ENCODE measurements around the gene KRTAP4-12. TPM values are rescaled to one million over a fixed set of nuclear protein-coding genes. Genes with fewer than 3 reads are reported as not detected.
"Not testable (repeated sequence)": the region's sequence is repeated elsewhere in the genome, so short reads cannot be mapped to it uniquely, and the experiment has no call there.

KRTAP4-12 gene
- total RNA-seq, 2 experiments from 2014 or later, result not detected

DNA sequence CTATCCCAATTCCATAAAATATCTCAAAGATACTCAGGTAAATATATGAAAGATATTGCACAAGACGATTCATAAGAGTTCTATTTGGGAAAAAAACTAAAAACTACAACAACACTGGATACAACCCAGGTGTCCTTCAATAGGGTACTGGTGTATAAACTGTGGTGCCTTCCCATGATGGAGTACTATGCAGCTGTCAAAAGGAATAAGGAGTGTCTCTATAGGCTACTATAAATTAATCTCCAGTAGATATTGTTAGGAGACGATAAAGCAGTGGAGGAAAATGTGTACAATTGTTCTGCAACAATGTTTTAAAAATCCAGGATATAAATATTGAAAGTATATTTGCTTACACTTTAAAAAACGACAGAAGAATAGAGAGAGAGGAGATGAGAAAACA, 2.4 kb upstream of the KRTAP4-12 start:
- ATAC-seq (ENCODE audit: poor library complexity) (no peak), DNase-seq (no peak)
- H3K27me3 ChIP-seq (ENCODE audit: control insufficient read depth in 1 of 2, insufficient read depth in 2 of 2, low read length in 2 of 2), result no peaks in the 10 kb centered on the region
- no peaks in the 10 kb centered on the region for H3K9me3 Mint-ChIP-seq
- no peak overlapping the region for H3K27ac Mint-ChIP-seq
- ChIA-PET CTCF (no interaction called here), POLR2A (interaction anchor here (0.6 to 1.0 kb wide), 4 partner anchors 15 to 476 kb away, joined by 3 to 9 read pairs (median 3); no protein-coding TSS in a partner anchor)
- no peaks in the 10 kb centered on the region for H3K36me3 ChIP-seq (ENCODE audit: insufficient read depth, low read length)
- H3K4me1 Mint-ChIP-seq (ENCODE audit: low read depth), result peaks cover 75% of the 10 kb centered on the region
- no peak overlapping the region for H3K4me3 ChIP-seq (ENCODE audit: low read length)
- intact Hi-C loops (cut with DNase I, micrococcal nuclease), result no loop called here
- TF ChIP-seq, protein P1, sequence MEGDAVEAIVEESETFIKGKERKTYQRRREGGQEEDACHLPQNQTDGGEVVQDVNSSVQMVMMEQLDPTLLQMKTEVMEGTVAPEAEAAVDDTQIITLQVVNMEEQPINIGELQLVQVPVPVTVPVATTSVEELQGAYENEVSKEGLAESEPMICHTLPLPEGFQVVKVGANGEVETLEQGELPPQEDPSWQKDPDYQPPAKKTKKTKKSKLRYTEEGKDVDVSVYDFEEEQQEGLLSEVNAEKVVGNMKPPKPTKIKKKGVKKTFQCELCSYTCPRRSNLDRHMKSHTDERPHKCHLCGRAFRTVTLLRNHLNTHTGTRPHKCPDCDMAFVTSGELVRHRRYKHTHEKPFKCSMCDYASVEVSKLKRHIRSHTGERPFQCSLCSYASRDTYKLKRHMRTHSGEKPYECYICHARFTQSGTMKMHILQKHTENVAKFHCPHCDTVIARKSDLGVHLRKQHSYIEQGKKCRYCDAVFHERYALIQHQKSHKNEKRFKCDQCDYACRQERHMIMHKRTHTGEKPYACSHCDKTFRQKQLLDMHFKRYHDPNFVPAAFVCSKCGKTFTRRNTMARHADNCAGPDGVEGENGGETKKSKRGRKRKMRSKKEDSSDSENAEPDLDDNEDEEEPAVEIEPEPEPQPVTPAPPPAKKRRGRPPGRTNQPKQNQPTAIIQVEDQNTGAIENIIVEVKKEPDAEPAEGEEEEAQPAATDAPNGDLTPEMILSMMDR (IDR thresholded peaks at IDR 0.05), result no peak
- peak overlapping the region; percentile 36 for H3K4me3 Mint-ChIP-seq
- peaks cover 21% of the 10 kb centered on the region for H3K4me1 ChIP-seq (ENCODE audit: insufficient read depth, low read length)
- H3K36me3 Mint-ChIP-seq (ENCODE audit: low read depth), result no peaks in the 10 kb centered on the region
- H3K9me3 ChIP-seq (ENCODE audit: control insufficient read depth in 1 of 2, insufficient read depth in 1 of 2, low read length in 2 of 2), result no peaks in the 10 kb centered on the region
- no peaks in the 10 kb centered on the region for H3K27me3 Mint-ChIP-seq
- no peak overlapping the region for H3K27ac ChIP-seq (ENCODE audit: low read depth in 1 of 2, low read length in 2 of 2)

DNA sequence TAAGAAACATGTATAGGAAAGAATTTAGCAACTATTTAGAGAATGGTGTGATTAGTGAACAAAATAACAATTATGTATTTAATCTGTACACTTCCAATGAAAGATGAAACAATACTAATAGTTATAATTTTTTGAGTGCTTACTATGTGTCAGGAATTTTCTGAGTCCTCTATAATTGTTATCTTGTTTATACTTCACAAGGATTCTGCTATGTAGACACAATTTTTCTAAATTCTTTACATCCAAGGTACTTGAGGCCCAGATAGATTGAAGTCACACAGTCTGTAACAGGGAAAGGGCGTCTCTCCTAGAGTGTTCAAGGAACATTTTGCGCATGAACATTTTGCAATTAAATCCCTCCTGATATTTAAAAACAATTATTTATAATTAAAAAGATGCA, 1.1 kb upstream of the KRTAP4-12 start:
- H3K27me3 Mint-ChIP-seq, result no peaks in the 10 kb centered on the region
- peaks cover 79% of the 10 kb centered on the region for H3K4me1 Mint-ChIP-seq (ENCODE audit: low read depth)
- ChIA-PET POLR2A (interaction anchor here (1.0 to 1.2 kb wide), 2 partner anchors 26 to 182 kb away, joined by 3 read pairs; no protein-coding TSS in a partner anchor), CTCF (no interaction called here)
- intact Hi-C loops (cut with DNase I, micrococcal nuclease), result no loop called here
- H3K27me3 ChIP-seq (ENCODE audit: control insufficient read depth in 1 of 2, insufficient read depth in 2 of 2, low read length in 2 of 2), result no peaks in the 10 kb centered on the region
- peaks cover 25% of the 10 kb centered on the region for H3K4me1 ChIP-seq (ENCODE audit: insufficient read depth, low read length)
- ATAC-seq (ENCODE audit: poor library complexity) (no peak), DNase-seq (no peak)
- H3K4me3 ChIP-seq (ENCODE audit: low read length), result no peak overlapping the region
- TF ChIP-seq, protein P1 (IDR thresholded peaks at IDR 0.05), result no peak
- no peak overlapping the region for H3K27ac Mint-ChIP-seq
- H3K4me3 Mint-ChIP-seq, result no peak overlapping the region
- H3K36me3 ChIP-seq (ENCODE audit: insufficient read depth, low read length), result no peaks in the 10 kb centered on the region
- H3K9me3 Mint-ChIP-seq, result no peaks in the 10 kb centered on the region
- no peak overlapping the region for H3K27ac ChIP-seq (ENCODE audit: low read depth in 1 of 2, low read length in 2 of 2)
- H3K9me3 ChIP-seq (ENCODE audit: control insufficient read depth in 1 of 2, insufficient read depth in 1 of 2, low read length in 2 of 2), result no peaks in the 10 kb centered on the region
- H3K36me3 Mint-ChIP-seq (ENCODE audit: low read depth), result no peaks in the 10 kb centered on the region

DNA sequence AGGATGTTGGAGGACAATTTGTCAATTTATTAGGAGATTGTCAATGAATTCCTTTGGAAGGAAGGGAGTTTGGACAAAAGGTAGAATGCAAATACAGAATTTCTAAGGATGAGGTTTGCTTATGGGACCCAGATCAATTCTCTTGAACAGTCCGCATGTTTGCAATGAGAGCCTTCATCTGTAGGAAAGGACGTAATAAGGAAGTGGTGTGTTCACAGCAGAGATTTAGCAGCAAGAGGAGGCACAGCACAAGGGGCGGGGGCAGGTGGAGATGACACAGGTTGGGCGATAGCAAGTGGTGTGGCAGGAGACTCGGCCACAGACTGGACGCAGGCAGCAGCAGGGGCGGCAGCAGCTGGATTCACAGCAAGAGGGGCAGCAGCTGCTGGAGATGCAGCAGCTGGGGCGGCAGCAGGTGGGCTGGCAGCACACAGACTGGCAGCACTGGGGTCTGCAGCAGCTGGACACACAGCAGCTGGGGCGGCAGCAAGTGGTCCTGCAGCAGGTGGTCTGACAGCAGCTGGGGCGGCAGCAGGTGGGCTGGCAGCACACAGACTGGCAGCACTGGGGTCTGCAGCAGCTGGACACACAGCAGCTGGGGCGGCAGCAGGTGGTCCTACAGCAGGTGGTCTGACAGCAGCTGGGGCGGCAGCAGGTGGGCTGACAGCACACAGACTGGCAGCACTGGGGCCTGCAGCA, 541 bp downstream of the KRTAP4-12 start:
- ATAC-seq (ENCODE audit: poor library complexity) (peak; percentile 42), DNase-seq (peak in 1 of 14 experiments; percentile 16)
- H3K9me3 ChIP-seq (ENCODE audit: control insufficient read depth in 1 of 2, insufficient read depth in 1 of 2, low read length in 2 of 2); H3K27me3 ChIP-seq (ENCODE audit: control insufficient read depth in 1 of 2, insufficient read depth in 2 of 2, low read length in 2 of 2); H3K27ac ChIP-seq (ENCODE audit: low read depth in 1 of 2, low read length in 2 of 2); H3K27me3 Mint-ChIP-seq; CTCF ChIA-PET; H3K4me3 ChIP-seq (ENCODE audit: low read length); H3K36me3 ChIP-seq (ENCODE audit: insufficient read depth, low read length); POLR2A ChIA-PET; H3K9me3 Mint-ChIP-seq; H3K36me3 Mint-ChIP-seq (ENCODE audit: low read depth): not testable (repeated sequence)
- Mint-ChIP-seq H3K27ac (peak overlapping the region; percentile 57), H3K4me1 (ENCODE audit: low read depth) (peaks cover 70% of the 10 kb centered on the region), H3K4me3 (peak overlapping the region; percentile 76)
- H3K4me1 ChIP-seq (ENCODE audit: insufficient read depth, low read length), result peaks cover 25% of the 10 kb centered on the region
- intact Hi-C loops (cut with DNase I, micrococcal nuclease), result loop anchor here (5.0 kb wide), 4 partner anchors 184 to 539 kb away; partner anchors contain the start of gene KRTAP16-1 (in 1 of the 2)

All from CD4-positive, alpha-beta T cell (primary cell).